ENCODE measurements around the gene PLAU.

GRCh38 chr10:73901261-73901660, 9.7 kb upstream of the PLAU start:
- TF ChIP-seq CTCF (conservative IDR thresholded peaks at IDR 0.05 in 1 of 2, IDR thresholded peaks at IDR 0.05 in 1 of 2; ENCODE audit: low read depth in 1 of 2, low read length in 2 of 2) (no peak), EZH2 (IDR thresholded peaks at IDR 0.05; ENCODE audit: low read length, missing control alignments) (no peak)
